H9 (cell line): ENCODE data around the gene TMEM164. TPM values are rescaled to one million over a fixed set of nuclear protein-coding genes. Genes with fewer than 3 reads are reported as not detected.

ENCODE experiments used
- DNase-seq: peaks from one replicate; pipeline ENCODE4 v3.0.0-alpha.2; 2017
- H2AFZ ChIP-seq: one replicate; pipeline ENCODE4 v1.6.1; 2013; ENCODE audit warnings: mild to moderate bottlenecking, low read length, control low read depth, moderate library complexity
- H2AK5ac ChIP-seq: 2 replicates; pipeline ENCODE4 v1.6.1; 2013; ENCODE audit warnings: low read length, control low read depth, mixed read lengths; ENCODE audit not compliant: insufficient read length
- H2BK120ac ChIP-seq: one replicate; pipeline ENCODE4 v1.6.1; 2013; ENCODE audit warnings: low read depth, mild to moderate bottlenecking, low read length, control low read depth, inconsistent platforms; ENCODE audit not compliant: poor library complexity, severe bottlenecking
- H2BK12ac ChIP-seq: 2 replicates; pipeline ENCODE4 v1.6.1; 2013; ENCODE audit warnings: low read length, control low read depth, mixed read lengths, low read depth; ENCODE audit not compliant: insufficient read length
- H2BK15ac ChIP-seq: 2 replicates; pipeline ENCODE4 v1.6.1; 2013; ENCODE audit warnings: low read depth, low read length, control low read depth
- H2BK20ac ChIP-seq: one replicate; pipeline ENCODE4 v1.6.1; 2013; ENCODE audit warnings: low read depth, mild to moderate bottlenecking, low read length, control low read depth, inconsistent platforms; ENCODE audit not compliant: poor library complexity, severe bottlenecking
- H2BK5ac ChIP-seq: 2 replicates; pipeline ENCODE4 v1.6.1; 2013; ENCODE audit warnings: low read length, control low read depth, mixed read lengths; ENCODE audit not compliant: insufficient read length
- H3K14ac ChIP-seq: 2 replicates; pipeline ENCODE4 v1.6.1; 2013; ENCODE audit warnings: low read length, control low read depth; ENCODE audit not compliant: insufficient read depth
- H3K18ac ChIP-seq: 2 replicates; pipeline ENCODE4 v1.6.1; 2013; ENCODE audit warnings: low read depth, mild to moderate bottlenecking, mixed read lengths, low read length, control low read depth; ENCODE audit not compliant: insufficient read length
- H3K23ac ChIP-seq: 2 replicates; pipeline ENCODE4 v1.6.1; 2013; ENCODE audit warnings: low read length, control low read depth, mixed read lengths, low read depth; ENCODE audit not compliant: insufficient read length
- H3K23me2 ChIP-seq: 2 replicates; pipeline ENCODE4 v1.6.1; 2013; ENCODE audit warnings: low read depth, mild to moderate bottlenecking, mixed read lengths, low read length, control low read depth; ENCODE audit not compliant: insufficient read length, poor library complexity, severe bottlenecking
- H3K27ac ChIP-seq: 2 replicates; pipeline ENCODE4 v1.5.1; 2013; ENCODE audit warnings: low read length, control low read depth, mixed read lengths, low read depth; ENCODE audit not compliant: insufficient read length
- H3K27me3 ChIP-seq: 2 replicates; pipeline ENCODE4 v1.6.1; 2013; ENCODE audit warnings: low read length, control low read depth, inconsistent platforms; ENCODE audit not compliant: insufficient read depth
- H3K4ac ChIP-seq: 2 replicates; pipeline ENCODE4 v1.6.1; 2013; ENCODE audit warnings: low read depth, mild to moderate bottlenecking, control low read depth, inconsistent platforms, low read length, moderate library complexity
- H3K4me1 ChIP-seq: 2 replicates; pipeline ENCODE4 v1.6.1; 2013; ENCODE audit warnings: low read length, control low read depth, inconsistent platforms; ENCODE audit not compliant: insufficient read depth
- H3K4me2 ChIP-seq: 2 replicates; pipeline ENCODE4 v1.6.1; 2013; ENCODE audit warnings: low read length, control low read depth, mixed read lengths; ENCODE audit not compliant: insufficient read length, insufficient read depth
- H3K56ac ChIP-seq: 2 replicates; pipeline ENCODE4 v1.6.1; 2013; ENCODE audit warnings: low read depth, mild to moderate bottlenecking, mixed read lengths, low read length, control low read depth; ENCODE audit not compliant: insufficient read length
- H3K79me1 ChIP-seq: 2 replicates; pipeline ENCODE4 v1.6.1; 2013; ENCODE audit warnings: low read depth, mild to moderate bottlenecking, moderate library complexity, low read length, control low read depth, inconsistent platforms; ENCODE audit not compliant: insufficient read depth, poor library complexity, severe bottlenecking
- H3K79me2 ChIP-seq: 2 replicates; pipeline ENCODE4 v1.6.1; 2013; ENCODE audit warnings: low read length, control low read depth, inconsistent platforms; ENCODE audit not compliant: insufficient read depth
- H3K9ac ChIP-seq: 2 replicates; pipeline ENCODE4 v1.6.1; 2013; ENCODE audit warnings: low read length, control low read depth, mixed read lengths; ENCODE audit not compliant: insufficient read length; ENCODE audit errors: extremely low read depth
- H3K9me3 ChIP-seq: one replicate; pipeline ENCODE4 v1.6.1; 2013; ENCODE audit warnings: low read depth, low read length, inconsistent platforms; ENCODE audit not compliant: control insufficient read depth
- H3T11ph ChIP-seq: one replicate; pipeline ENCODE4 v1.6.1; 2013; ENCODE audit warnings: mild to moderate bottlenecking, low read length, control low read depth, inconsistent platforms
- H4K20me1 ChIP-seq: one replicate; pipeline ENCODE4 v1.6.1; 2013; ENCODE audit not compliant: control insufficient read depth, insufficient read length, insufficient read depth
- H4K5ac ChIP-seq: 2 replicates; pipeline ENCODE4 v1.6.1; 2013; ENCODE audit warnings: low read depth, mild to moderate bottlenecking, mixed read lengths, low read length, control low read depth; ENCODE audit not compliant: insufficient read length
- H4K8ac ChIP-seq: replicated peaks from 2 replicates; pipeline ENCODE4 v1.6.1; 2013; ENCODE audit warnings: low read length, control low read depth, mixed read lengths, low read depth; ENCODE audit not compliant: insufficient read length
- H4K91ac ChIP-seq: 2 replicates; pipeline ENCODE4 v1.6.1; 2013; ENCODE audit warnings: low read depth, mild to moderate bottlenecking, moderate library complexity, mixed read lengths, low read length, control low read depth; ENCODE audit not compliant: insufficient read length
- H3K27ac Mint-ChIP-seq, 3 experiments: 2 replicates in 2 of 3; 3 replicates in 1 of 3; pipeline ENCODE4 v1.8.0; 2020 to 2021; ENCODE audit warnings: mixed read lengths in 3 of 3, mild to moderate bottlenecking in 1 of 3, moderate library complexity in 1 of 3
- H3K27me3 Mint-ChIP-seq: 2 replicates; pipeline ENCODE4 v1.8.0; 2021; ENCODE audit warnings: low read depth, mild to moderate bottlenecking, moderate library complexity, mixed read lengths
- H3K36me3 Mint-ChIP-seq, 3 experiments: 2 replicates in 2 of 3; 3 replicates in 1 of 3; pipeline ENCODE4 v1.8.0; 2020 to 2021; ENCODE audit warnings: low read depth in 3 of 3, mixed read lengths in 3 of 3; ENCODE audit not compliant: insufficient read depth in 1 of 3
- H3K4me1 Mint-ChIP-seq, 2 experiments: 2 replicates each; pipeline ENCODE4 v1.8.0; 2020; ENCODE audit warnings: mixed read lengths in 2 of 2
- H3K4me3 Mint-ChIP-seq, 2 experiments: 2 replicates in 1 of 2; 3 replicates in 1 of 2; pipeline ENCODE4 v1.8.0; 2020 to 2021; ENCODE audit warnings: mild to moderate bottlenecking in 2 of 2, mixed read lengths in 2 of 2, moderate library complexity in 1 of 2
- H3K9me3 Mint-ChIP-seq, 2 experiments: 2 replicates in 1 of 2; 3 replicates in 1 of 2; pipeline ENCODE4 v1.8.0; 2020; ENCODE audit warnings: mild to moderate bottlenecking in 2 of 2, mixed read lengths in 2 of 2, moderate library complexity in 1 of 2
- CTCF ChIP-seq: fragments of 200-600 bp; sonication (generic); conservative IDR thresholded peaks from 3 replicates; pipeline ENCODE4 v1.8.0; 2021; ENCODE audit warnings: antibody characterized with exemption, mild to moderate bottlenecking
- WGBS: extraction: QIAGEN DNeasy Blood & Tissue Kit; methylation state at CpG from one replicate; pipeline ENCODE4 v1.1.7; 2013; ENCODE audit warnings: missing lambda C conversion rate, low lambda C conversion rate, mixed read lengths; ENCODE audit not compliant: insufficient read length; ENCODE audit errors: extremely low coverage; 5-methylcytosine and 5-hydroxymethylcytosine counted together
- total RNA-seq: library from RNA; stranded (reverse); gene quantifications from 2 replicates; pipeline ENCODE4 v1.2.1, GENCODE V29; 2021

The TMEM164 gene
- total RNA-seq, 1 experiment from 2014 or later: 30.4 TPM

DNA sequence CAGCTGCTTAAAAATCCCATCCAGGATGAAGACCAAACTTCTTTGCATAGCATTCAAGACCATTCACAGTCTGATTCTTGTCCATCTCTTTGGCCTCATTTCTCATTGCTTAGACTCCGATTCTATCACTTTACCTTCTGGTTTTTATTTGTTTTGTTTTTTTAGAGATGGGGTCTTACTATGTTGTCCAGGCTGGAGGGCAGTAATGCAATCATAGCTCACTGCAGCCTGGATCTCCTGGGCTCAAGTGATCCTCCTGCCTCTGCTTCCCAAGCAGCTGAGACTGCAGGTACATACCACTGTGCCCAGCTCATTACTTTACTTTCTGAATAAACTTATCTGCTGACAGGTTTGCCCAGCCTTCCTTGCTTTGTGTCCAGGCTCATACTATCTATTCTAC lies 152.8 kb downstream of the TMEM164 start:
- Histone ChIP-seq H3K4ac (no peak overlapping the region), H2BK5ac (no peak overlapping the region), H2AK5ac (no peak overlapping the region), H3K79me1 (no peaks in the 10 kb centered on the region), H2BK12ac (no peak overlapping the region), H4K5ac (no peak overlapping the region), H3K27me3 (no peaks in the 10 kb centered on the region), H3K9me3 (no peaks in the 10 kb centered on the region), H3K27ac (no peak overlapping the region), H3K79me2 (no peaks in the 10 kb centered on the region), H3K23me2 (no peaks in the 10 kb centered on the region), H3K4me1 (no peaks in the 10 kb centered on the region), H3K56ac (no peak overlapping the region), H2BK120ac (no peak overlapping the region), H4K8ac (no peak overlapping the region), H2AFZ (no peak overlapping the region), H3K23ac (no peak overlapping the region), H2BK20ac (no peak overlapping the region), H2BK15ac (no peak overlapping the region), H3K9ac (no peak overlapping the region), H3K4me2 (no peak overlapping the region), H3T11ph (no peak overlapping the region), H4K20me1 (no peaks in the 10 kb centered on the region), H3K14ac (no peak overlapping the region), H4K91ac (no peak overlapping the region), H3K18ac (no peak overlapping the region)
- no peak overlapping the region for H3K4me3 Mint-ChIP-seq
- no peaks in the 10 kb centered on the region for H3K36me3 Mint-ChIP-seq
- no peaks in the 10 kb centered on the region for H3K27me3 Mint-ChIP-seq
- no peaks in the 10 kb centered on the region for H3K9me3 Mint-ChIP-seq
- no CpG with 5 or more reads among the region's 1 CpG for WGBS
- H3K27ac Mint-ChIP-seq: no peak overlapping the region
- no peak for DNase-seq
- no peak for TF ChIP-seq CTCF
- H3K4me1 Mint-ChIP-seq: no peaks in the 10 kb centered on the region
